Stimulated activated CD8-positive, alpha-beta memory T cell treated with anti-CD3 and anti-CD28 coated beads, Interleukin-7, amount 100 ng/mL, for 24 hours (primary cell): ENCODE results near the gene SATB2.

Experiments
- DNase-seq: peaks from one replicate; pipeline ENCODE4 v3.0.0-alpha.2; 2020; ENCODE audit warnings: low read depth

SATB2 gene

DNA sequence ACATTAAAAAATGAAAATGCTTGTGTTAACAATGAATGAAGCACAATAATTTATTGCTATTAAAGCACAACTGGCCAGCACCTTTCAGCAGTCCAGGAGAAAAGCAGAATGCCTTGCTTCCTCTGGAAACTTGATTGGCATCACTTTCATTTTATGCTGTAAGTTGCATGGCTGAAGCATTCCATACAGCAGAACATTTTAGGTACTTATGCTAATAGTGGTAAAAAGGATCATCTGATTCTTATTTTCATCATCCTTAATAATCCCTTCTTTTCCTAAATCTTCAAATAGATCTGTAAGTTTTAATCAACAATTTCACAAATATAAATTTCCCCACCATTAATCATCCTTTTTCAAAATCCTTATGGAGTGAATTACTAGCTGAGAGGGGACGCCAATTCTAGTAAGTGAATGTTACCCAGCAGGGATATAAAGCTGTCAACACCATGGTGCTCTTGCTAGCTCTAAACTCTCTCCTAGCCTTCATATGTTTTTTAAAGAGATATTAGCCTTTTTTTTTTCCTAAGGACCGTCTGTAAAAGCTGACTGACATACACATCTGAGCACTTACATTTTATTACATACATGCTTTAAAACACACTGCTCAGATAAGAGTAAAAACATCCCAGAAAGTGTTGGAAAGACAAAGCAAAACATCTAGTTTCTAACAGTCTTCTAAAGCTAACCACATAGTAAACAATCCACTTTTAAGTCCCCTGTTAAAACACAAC is 5.3 kb downstream of the SATB2 start:
- DNase-seq: no peak

DNA sequence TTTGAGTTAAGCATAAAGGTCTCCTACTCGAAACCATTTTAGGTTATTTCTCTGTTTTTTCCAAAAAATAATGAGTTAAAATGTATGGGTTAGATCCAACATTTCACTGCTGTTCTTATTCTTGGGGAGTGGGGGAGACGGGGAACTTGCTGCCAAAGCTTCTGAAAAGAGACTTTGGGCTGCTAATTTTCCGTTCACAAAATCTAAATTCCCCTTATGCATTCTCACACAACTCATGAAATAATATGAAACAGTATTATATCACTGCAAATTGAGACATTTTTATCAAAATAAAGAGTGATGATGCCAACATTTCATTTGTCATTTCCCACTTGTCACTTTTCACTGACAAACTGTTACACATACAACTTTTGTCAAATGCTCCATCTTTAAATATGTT is 7.8 kb downstream of the SATB2 start:
- no peak for DNase-seq

- DNase-seq: no peak
Observed at GRCh38 chr2:199449455-199449854, 8.3 kb downstream of the SATB2 start.

DNA sequence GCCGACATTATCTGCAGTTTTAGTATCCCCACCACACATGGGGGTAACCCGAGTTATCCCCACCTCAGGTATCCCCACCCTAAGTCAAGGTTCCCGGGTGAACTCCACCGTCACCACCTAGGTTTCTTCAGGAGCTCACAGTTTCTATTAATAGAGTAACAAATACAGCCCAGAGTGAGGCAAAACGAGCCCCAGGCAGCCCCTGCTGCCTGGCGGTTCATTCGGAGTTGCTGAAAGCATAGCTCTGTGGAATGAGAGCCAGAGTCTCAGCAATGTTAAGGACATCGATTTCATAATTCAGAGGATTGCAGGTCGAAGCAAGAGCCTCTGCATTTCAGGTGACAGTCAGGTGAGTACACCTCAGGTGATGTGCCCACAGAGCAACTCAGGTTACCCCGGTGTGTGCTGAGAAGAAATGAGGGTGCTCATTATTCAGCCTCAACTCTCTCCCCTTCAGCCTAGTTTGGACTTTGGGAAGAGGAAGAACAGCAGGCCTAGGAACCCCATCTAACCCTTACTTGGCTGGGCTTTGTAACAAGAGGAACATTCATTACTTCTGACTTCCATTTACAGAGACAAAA is 10.7 kb downstream of the SATB2 start:
- no peak for DNase-seq

DNA sequence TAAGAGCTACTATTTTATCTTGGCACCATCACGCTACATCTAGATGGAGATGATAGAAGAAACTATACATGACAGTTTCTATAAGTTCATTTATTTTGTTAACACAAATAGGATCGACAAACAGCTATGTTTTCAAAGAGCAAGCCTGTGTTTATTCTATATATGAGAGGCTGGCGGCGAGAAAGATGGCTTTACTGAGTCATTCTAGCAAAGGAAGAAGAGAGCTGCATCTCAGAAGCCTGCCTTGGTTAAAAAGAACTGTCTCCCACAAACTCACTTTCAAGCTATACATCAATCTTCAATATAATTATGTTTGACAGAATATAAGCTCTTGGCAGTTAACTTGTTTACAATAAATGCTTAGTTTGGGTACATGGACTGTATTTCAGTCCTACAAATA is 13.0 kb downstream of the SATB2 start:
- DNase-seq: no peak

DNA sequence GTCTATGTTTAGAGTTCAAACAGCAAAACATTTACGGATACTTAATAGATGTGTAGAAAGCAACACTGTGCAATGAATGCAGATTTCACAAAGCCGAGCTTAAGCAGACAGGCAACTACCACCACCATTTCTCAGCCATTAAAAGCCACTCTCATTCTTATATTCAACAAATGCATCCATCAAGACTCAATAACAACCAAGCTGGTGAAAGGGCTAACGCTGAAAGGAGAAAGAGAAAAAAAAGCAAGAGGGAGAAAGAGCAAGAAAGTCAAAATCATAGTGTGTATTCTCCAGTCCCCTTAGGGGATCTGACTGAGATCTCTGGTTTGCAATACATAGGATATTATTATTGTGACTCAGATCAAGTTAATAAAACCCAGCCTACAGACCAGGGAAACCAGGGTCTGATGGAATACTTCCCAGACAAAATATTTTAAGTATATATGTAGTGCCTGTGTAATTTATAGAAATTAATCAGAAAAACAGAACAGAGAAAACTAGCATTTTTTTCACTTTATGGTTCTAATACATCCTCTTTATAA is 14.1 kb downstream of the SATB2 start:
- no peak for DNase-seq

- no peak for DNase-seq
Observed at GRCh38 chr2:199442173-199442572, 15.6 kb downstream of the SATB2 start.

DNA sequence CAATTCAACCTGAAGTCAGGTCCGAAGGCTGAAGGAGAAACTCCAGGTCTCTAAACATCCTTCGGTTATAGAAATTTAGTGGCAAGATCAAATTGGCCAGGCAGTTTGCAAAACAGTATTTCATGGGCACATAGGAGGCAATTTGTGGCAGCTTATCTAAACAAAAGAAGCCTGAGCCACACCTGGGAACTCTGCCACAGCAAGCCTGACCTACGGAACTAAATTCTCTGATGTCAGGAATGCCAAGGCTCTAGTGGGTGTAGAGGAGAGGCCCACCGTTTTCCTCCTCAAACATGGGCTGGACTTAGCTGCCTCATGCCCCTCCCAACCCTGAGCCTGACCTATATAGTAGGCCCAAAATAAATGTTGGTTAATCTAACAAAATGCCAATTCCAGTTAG is 16.0 kb downstream of the SATB2 start:
- no peak for DNase-seq

GRCh38 chr2:199440118-199440517 is 17.6 kb downstream of the SATB2 start:
- no peak for DNase-seq

GRCh38 chr2:199439542-199439941 is 18.2 kb downstream of the SATB2 start:
- no peak for DNase-seq

DNA sequence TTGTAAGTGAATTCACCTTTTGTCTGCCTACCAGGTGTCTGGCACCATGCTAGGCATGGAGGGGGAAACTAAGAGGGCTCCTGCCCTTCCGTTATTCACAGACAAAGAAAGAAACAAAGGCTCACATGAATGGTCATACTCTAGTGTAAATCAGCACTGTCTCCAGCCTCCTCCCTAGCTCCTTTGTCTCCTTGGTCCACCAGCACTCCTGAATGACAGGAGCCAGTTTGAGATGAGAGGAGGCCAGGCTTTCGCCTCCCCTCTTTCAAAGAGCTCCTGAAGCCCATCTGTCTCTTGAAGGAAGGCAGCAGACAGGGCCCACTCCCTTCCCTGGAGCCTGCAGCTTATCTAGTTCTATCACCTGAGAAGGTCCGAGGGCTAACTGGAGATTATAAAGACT is 18.7 kb downstream of the SATB2 start:
- DNase-seq: no peak

GRCh38 chr2:199434555-199434954 is 23.2 kb downstream of the SATB2 start:
- no peak for DNase-seq

GRCh38 chr2:199433204-199433832 is 24.4 kb downstream of the SATB2 start:
- DNase-seq: no peak

- DNase-seq: no peak
Observed at GRCh38 chr2:199431746-199432213, 26.0 kb downstream of the SATB2 start.

DNA sequence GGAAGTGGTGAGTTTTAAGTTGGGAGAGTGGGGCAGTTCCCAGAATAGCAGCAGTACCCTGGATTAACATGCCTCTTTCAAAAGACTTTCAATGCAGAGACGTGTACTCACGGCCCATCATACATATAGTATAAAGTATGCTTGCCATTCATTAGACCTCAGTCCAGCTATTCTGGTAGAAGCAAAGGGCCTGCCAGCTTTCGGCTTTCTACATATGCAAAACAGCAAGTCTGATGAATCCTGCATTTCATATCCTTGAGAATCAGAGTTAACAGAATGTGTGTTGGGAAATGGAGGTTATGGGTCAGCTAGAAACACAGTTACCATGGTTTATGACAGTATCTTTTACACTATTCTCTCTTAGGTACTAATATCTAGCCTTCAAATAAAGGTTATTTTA is 27.5 kb downstream of the SATB2 start:
- DNase-seq: no peak

- no peak for DNase-seq
Observed at GRCh38 chr2:199428291-199428690, 29.4 kb downstream of the SATB2 start.

- DNase-seq: no peak
Observed at GRCh38 chr2:199424160-199424559, 33.6 kb downstream of the SATB2 start.

GRCh38 chr2:199419428-199419827 is 38.3 kb downstream of the SATB2 start:
- no peak for DNase-seq

GRCh38 chr2:199414465-199414864 is 43.3 kb downstream of the SATB2 start:
- DNase-seq: no peak

DNA sequence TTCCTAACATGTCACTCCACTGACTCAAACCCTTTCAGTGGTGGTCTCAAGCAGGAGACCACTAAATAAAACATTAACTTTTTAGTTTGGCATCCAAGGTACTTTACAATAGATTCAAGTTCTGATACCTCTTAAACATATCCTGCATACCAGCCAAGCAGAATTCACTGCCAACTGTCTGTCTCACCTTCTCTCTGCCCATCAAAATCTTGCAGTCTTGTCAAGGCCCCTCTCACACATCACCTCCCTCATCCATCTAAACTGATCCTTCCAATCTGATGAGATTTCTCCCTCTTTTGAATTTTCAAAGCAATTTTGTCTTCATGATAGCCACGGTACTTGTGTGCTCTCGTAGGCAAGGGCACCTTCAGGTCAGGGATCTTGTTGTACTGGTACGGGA is 43.7 kb downstream of the SATB2 start:
- no peak for DNase-seq

- no peak for DNase-seq
Observed at GRCh38 chr2:199409759-199410529, 47.8 kb downstream of the SATB2 start.

DNA sequence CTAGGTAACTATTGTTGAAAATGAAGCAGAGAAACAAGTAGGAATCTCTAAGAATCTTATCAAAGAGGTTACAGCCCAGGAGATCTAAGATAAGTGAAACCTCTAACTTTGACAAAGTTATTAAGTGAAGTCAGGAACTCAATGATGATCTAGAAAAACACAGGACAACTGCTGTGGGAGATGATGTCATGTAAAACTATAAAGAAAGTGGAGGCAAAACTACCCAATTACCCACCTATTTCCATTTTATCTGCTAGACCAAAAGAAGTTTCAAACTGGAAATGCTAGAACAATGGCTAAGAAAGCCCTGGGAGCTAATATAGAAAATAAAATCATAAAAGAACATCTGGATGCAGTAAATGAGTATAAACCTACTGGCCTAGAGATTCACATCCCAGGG is 50.3 kb downstream of the SATB2 start:
- no peak for DNase-seq
